Measurements from ENCODE around the gene ACP3.

DNA sequence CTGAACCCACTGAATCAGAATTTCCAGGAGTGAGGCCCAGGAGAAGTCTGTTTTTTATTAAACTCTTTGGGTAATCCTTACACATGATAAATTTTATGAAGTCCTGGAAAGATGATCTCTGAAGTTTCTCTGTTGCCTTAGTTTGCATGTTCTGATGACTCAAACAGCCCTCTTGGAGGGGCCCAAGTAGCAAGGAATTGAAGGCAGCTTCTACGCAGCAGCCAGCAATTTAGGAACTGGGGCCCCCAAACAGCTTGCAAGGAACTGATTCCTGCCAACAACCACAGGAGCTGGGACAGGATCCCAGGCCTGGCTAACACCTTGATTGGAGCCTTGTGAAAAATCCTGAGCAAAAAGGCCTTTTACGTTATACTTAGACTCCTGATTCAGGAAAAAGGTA is 5.4 kb upstream of the ACP3 start:
- TF ChIP-seq, protein P1, sequence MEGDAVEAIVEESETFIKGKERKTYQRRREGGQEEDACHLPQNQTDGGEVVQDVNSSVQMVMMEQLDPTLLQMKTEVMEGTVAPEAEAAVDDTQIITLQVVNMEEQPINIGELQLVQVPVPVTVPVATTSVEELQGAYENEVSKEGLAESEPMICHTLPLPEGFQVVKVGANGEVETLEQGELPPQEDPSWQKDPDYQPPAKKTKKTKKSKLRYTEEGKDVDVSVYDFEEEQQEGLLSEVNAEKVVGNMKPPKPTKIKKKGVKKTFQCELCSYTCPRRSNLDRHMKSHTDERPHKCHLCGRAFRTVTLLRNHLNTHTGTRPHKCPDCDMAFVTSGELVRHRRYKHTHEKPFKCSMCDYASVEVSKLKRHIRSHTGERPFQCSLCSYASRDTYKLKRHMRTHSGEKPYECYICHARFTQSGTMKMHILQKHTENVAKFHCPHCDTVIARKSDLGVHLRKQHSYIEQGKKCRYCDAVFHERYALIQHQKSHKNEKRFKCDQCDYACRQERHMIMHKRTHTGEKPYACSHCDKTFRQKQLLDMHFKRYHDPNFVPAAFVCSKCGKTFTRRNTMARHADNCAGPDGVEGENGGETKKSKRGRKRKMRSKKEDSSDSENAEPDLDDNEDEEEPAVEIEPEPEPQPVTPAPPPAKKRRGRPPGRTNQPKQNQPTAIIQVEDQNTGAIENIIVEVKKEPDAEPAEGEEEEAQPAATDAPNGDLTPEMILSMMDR (optimal IDR thresholded peaks at IDR 0.05 in 1 of 3, IDR thresholded peaks at IDR 0.05 in 1 of 3, conservative IDR thresholded peaks at IDR 0.05 in 1 of 3; ENCODE audit: extremely low read depth in 1 of 3, insufficient read depth in 2 of 3, low read length in 3 of 3): no peak
- TF ChIP-seq EZH2 (IDR thresholded peaks at IDR 0.05; ENCODE audit: low read length): no peak

Data from keratinocyte (primary cell).